K562 (cell line): ENCODE results near the gene CLASP2. TPM values are rescaled to one million over a fixed set of nuclear protein-coding genes. Genes with fewer than 3 reads are reported as not detected.

Source experiments
- EP400 ChIP-seq: fragments of 450-650 bp; IDR thresholded peaks from 2 replicates; pipeline ENCODE4 v1.6.1; 2017; ENCODE audit warnings: antibody characterized with exemption, mild to moderate bottlenecking, moderate library complexity
- EWSR1 ChIP-seq: fragments of 450-650 bp; IDR thresholded peaks from 2 replicates; pipeline ENCODE4 v1.6.1; 2018; ENCODE audit warnings: borderline replicate concordance, mild to moderate bottlenecking, low read depth, moderate library complexity; ENCODE audit not compliant: partially characterized antibody
- GTF2F1 ChIP-seq: IDR thresholded peaks from 2 replicates; pipeline ENCODE4 v1.6.1; 2011; ENCODE audit warnings: low read depth, low read length, improper control_type of control experiment
- HDAC6 ChIP-seq: IDR thresholded peaks from 2 replicates; pipeline ENCODE4 v1.6.1; 2012; ENCODE audit warnings: low read depth, mild to moderate bottlenecking, control low read depth, inconsistent platforms, low read length, moderate library complexity
- MEF2D ChIP-seq: conservative IDR thresholded peaks from 2 replicates; pipeline ENCODE4 v1.6.1; 2016; ENCODE audit warnings: low read depth, missing genetic modification characterization, missing compliant biosample characterization
- NFIC ChIP-seq: fragments of 450-650 bp; IDR thresholded peaks from 2 replicates; pipeline ENCODE4 v1.6.1; 2017; ENCODE audit warnings: mild to moderate bottlenecking, inconsistent platforms
- POLR2A ChIP-seq: fragments of 450-650 bp; conservative IDR thresholded peaks from 2 replicates; pipeline ENCODE4 v1.6.1; 2016
- PTTG1 ChIP-seq: fragments of 450-650 bp; IDR thresholded peaks from 2 replicates; pipeline ENCODE4 v1.6.1; 2016; ENCODE audit warnings: low read depth, mild to moderate bottlenecking, missing genetic modification characterization, missing compliant biosample characterization
- RBBP5 ChIP-seq: fragments of 200-600 bp; sonication (generic); IDR thresholded peaks from 2 replicates; pipeline ENCODE4 v1.6.1; 2012; ENCODE audit warnings: borderline replicate concordance, mild to moderate bottlenecking, low read length, control low read depth, inconsistent platforms; ENCODE audit not compliant: insufficient read depth, poor library complexity, severe bottlenecking
- SRF ChIP-seq, 2 experiments: fragments of 250-450, 450-650 bp in 1 of 2; sonication (Bioruptor Pico) in 1 of 2; sonication (generic) in 1 of 2; formaldehyde crosslinking; IDR thresholded peaks; 2 replicates each; pipeline versions ENCODE4 v1.5.0 to v1.5.1; 2020 to 2022; ENCODE audit warnings: mild to moderate bottlenecking in 1 of 2, missing genetic modification reagents in 1 of 2
- TAF1 ChIP-seq: IDR thresholded peaks from 2 replicates; pipeline ENCODE4 v1.6.1; 2011; ENCODE audit warnings: mild to moderate bottlenecking, low read length, moderate library complexity; ENCODE audit not compliant: insufficient read depth, control insufficient read depth, severe bottlenecking; ENCODE audit errors: extremely low read depth
- TAF9B ChIP-seq: fragments of 450-650 bp; IDR thresholded peaks from 2 replicates; pipeline ENCODE4 v1.6.1; 2018; ENCODE audit warnings: mild to moderate bottlenecking; ENCODE audit not compliant: partially characterized antibody
- TGIF2 ChIP-seq: sonication (generic); formaldehyde crosslinking; IDR thresholded peaks from 2 replicates; pipeline ENCODE4 v1.8.1; 2022; ENCODE audit warnings: mild to moderate bottlenecking, missing genetic modification reagents, moderate library complexity
- ZNF124 ChIP-seq: sonication (generic); formaldehyde crosslinking; IDR thresholded peaks from 2 replicates; pipeline ENCODE4 v1.8.1; 2022; ENCODE audit warnings: missing genetic modification reagents
- ZNF384 ChIP-seq: IDR thresholded peaks from 2 replicates; pipeline ENCODE4 v1.6.1; 2012; ENCODE audit warnings: low read depth, low read length, improper control_type of control experiment
- polyA plus RNA-seq, 8 experiments: library from polyadenylated mRNA; depleted of rRNA in 4 of 8; stranded (reverse) in 5 of 8; unstranded in 3 of 8; fragments of >200 nt; fragmentation: Nextera tagmentation in 2 of 8; fragmentation: Illumina TruSeq in 1 of 8; extraction: Ambion mirVana in 2 of 8; extraction: Trizol in 1 of 8; gene quantifications; 2 replicates each; pipeline versions ENCODE4 v1.2.1 to v1.2.3, GENCODE V29; 2011 to 2014; ENCODE audit warnings: inconsistent platforms in 1 of 8, missing spikeins in 1 of 8
- total RNA-seq, 7 experiments: library from RNA; depleted of rRNA in 6 of 7; stranded (reverse); fragments of >200 nt in 6 of 7; fragmentation: Illumina TruSeq in 2 of 7; extraction: Trizol in 2 of 7; gene quantifications; 2 replicates each; pipeline versions ENCODE4 v1.2.1 to v1.2.3, GENCODE V29; 2011 to 2021; ENCODE audit warnings: low replicate concordance in 1 of 7
- TF ChIP-seq, protein P1 (sequence below): fragments of 250-450 bp; sonication (Bioruptor Pico); IDR thresholded peaks from 2 replicates; pipeline ENCODE4 v1.9.0; 2021; ENCODE audit warnings: mild to moderate bottlenecking
- TF ChIP-seq, protein P2 (sequence below): fragments of 450-650 bp; formaldehyde crosslinking; IDR thresholded peaks from 2 replicates; pipeline ENCODE4 v1.4.0; 2020; ENCODE audit warnings: mild to moderate bottlenecking
- TF ChIP-seq, protein P3 (sequence below): sonication (generic); formaldehyde crosslinking; IDR thresholded peaks from 2 replicates; pipeline ENCODE4 v1.4.0; 2020; ENCODE audit warnings: mild to moderate bottlenecking, missing genetic modification reagents
- TF ChIP-seq, protein P4 (sequence below): fragments of 450-650 bp; IDR thresholded peaks from 2 replicates; pipeline ENCODE4 v1.6.1; 2016; ENCODE audit warnings: missing biosample characterization, missing genetic modification characterization
- TF ChIP-seq, protein P5 (sequence below): fragments of 450-650 bp; formaldehyde crosslinking; conservative IDR thresholded peaks from 2 replicates; pipeline ENCODE4 v1.4.0; 2022; ENCODE audit warnings: mild to moderate bottlenecking, missing genetic modification characterization

The CLASP2 gene
- total and polyA plus RNA-seq, 9 of the 15 experiments (the other 6 are each of a cell fraction or from before 2014, with no cell fraction given): 13.5 to 107 (median 71.8) TPM

DNA sequence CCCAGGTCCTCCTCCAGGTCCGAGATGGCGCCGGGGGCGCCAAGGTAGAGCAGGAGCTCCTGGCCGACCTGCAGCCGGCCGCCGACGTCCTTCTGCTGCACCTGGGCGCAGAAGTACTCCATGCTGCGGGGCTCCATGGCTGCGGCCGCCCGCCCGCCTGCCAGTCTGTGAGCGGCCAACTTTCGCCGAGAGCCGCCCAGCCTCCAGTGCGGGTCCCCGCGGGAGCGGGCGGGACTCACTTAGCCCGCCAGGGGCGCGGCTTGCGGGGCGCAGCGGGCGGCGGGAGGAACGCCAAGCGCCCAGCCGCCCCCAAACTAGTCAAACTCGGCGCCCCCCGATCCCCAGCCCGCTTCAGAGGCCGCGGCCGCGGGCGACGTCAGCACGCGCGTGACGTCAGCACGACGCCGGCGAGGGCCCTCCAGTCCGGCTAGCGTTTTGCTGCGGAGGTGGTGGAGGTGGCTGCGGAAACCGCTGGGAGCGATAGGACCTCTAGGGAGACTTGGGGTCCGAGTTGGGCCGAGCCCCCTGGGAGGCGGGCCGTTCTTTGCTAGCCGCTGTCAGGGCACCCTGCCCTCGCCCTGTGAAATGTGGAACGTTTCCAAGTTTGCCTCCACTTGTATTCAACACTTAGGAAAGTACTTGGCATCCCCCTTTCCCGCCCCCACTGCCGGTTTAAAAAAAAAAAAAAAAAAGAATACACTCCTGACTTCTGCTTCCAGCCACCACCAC, at the start of gene CLASP2 (continued):
- TF ChIP-seq, protein P1, sequence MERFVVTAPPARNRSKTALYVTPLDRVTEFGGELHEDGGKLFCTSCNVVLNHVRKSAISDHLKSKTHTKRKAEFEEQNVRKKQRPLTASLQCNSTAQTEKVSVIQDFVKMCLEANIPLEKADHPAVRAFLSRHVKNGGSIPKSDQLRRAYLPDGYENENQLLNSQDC (CRISPR knock-in tag): no peak
- peak; percentile 72 for TF ChIP-seq NFIC
- TF ChIP-seq, protein P2, sequence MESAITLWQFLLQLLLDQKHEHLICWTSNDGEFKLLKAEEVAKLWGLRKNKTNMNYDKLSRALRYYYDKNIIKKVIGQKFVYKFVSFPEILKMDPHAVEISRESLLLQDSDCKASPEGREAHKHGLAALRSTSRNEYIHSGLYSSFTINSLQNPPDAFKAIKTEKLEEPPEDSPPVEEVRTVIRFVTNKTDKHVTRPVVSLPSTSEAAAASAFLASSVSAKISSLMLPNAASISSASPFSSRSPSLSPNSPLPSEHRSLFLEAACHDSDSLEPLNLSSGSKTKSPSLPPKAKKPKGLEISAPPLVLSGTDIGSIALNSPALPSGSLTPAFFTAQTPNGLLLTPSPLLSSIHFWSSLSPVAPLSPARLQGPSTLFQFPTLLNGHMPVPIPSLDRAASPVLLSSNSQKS: 0 out of 2 replicates have a peak, but pooled peaks have one; percentile 18
- TF ChIP-seq GTF2F1: 0 out of 2 replicates have a peak, but pooled peaks have one; percentile 15
- TF ChIP-seq RBBP5: peak; percentile 91
- peak in 1 of 2 experiments; percentile 64; a peak in 2 of 4 replicates for TF ChIP-seq SRF (CRISPR knock-in tag; IDR thresholded peaks at IDR 0.05)
- TF ChIP-seq PTTG1 (tag): no peak
- peak; percentile 93 for TF ChIP-seq POLR2A
- no peak for TF ChIP-seq HDAC6
- peak; percentile 81 for TF ChIP-seq TAF1
- peak; percentile 45; the same call in 1 of the 2 replicates for TF ChIP-seq EP400
- TF ChIP-seq, protein P3, sequence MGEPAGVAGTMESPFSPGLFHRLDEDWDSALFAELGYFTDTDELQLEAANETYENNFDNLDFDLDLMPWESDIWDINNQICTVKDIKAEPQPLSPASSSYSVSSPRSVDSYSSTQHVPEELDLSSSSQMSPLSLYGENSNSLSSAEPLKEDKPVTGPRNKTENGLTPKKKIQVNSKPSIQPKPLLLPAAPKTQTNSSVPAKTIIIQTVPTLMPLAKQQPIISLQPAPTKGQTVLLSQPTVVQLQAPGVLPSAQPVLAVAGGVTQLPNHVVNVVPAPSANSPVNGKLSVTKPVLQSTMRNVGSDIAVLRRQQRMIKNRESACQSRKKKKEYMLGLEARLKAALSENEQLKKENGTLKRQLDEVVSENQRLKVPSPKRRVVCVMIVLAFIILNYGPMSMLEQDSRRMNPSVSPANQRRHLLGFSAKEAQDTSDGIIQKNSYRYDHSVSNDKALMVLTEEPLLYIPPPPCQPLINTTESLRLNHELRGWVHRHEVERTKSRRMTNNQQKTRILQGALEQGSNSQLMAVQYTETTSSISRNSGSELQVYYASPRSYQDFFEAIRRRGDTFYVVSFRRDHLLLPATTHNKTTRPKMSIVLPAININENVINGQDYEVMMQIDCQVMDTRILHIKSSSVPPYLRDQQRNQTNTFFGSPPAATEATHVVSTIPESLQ: peak; percentile 70; the same call in 1 of the 2 replicates
- peak; percentile 49 for TF ChIP-seq TAF9B
- TF ChIP-seq, protein P4, sequence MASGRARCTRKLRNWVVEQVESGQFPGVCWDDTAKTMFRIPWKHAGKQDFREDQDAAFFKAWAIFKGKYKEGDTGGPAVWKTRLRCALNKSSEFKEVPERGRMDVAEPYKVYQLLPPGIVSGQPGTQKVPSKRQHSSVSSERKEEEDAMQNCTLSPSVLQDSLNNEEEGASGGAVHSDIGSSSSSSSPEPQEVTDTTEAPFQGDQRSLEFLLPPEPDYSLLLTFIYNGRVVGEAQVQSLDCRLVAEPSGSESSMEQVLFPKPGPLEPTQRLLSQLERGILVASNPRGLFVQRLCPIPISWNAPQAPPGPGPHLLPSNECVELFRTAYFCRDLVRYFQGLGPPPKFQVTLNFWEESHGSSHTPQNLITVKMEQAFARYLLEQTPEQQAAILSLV (tag): no peak
- peak; percentile 94 for TF ChIP-seq ZNF384
- 0 out of 2 replicates have a peak, but pooled peaks have one; percentile 51 for TF ChIP-seq ZNF124 (CRISPR knock-in tag)
- TF ChIP-seq EWSR1: no peak
- TF ChIP-seq TGIF2 (CRISPR knock-in tag): peak; percentile 92; the same call in 1 of the 2 replicates
- TF ChIP-seq, protein P5, sequence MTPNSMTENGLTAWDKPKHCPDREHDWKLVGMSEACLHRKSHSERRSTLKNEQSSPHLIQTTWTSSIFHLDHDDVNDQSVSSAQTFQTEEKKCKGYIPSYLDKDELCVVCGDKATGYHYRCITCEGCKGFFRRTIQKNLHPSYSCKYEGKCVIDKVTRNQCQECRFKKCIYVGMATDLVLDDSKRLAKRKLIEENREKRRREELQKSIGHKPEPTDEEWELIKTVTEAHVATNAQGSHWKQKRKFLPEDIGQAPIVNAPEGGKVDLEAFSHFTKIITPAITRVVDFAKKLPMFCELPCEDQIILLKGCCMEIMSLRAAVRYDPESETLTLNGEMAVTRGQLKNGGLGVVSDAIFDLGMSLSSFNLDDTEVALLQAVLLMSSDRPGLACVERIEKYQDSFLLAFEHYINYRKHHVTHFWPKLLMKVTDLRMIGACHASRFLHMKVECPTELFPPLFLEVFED: peak; percentile 75; the same call in 1 of the 2 replicates
- no peak for TF ChIP-seq MEF2D (tag)
